Esophagus squamous epithelium (tissue), 4 donors: ENCODE data around the gene CNTNAP2.

Experiments
- POLR2A ChIP-seq, 4 donors: fragments of 450-650 bp; IDR thresholded peaks; one replicate each; pipeline ENCODE4 v1.6.1; 2017; ENCODE audit warnings: antibody characterized with exemption in 4 of 4, mild to moderate bottlenecking in 4 of 4, moderate library complexity in 3 of 4
- TF ChIP-seq, protein P1 (sequence below), 6 experiments: fragments of 450-650 bp in 4 of 6; fragments of 200-600 bp in 2 of 6; sonication (generic) in 2 of 6; IDR thresholded peaks; one replicate each; pipeline ENCODE4 v1.5.1; 2016 to 2019; ENCODE audit warnings: antibody characterized with exemption in 6 of 6, mild to moderate bottlenecking in 4 of 6, moderate library complexity in 4 of 6

DNA sequence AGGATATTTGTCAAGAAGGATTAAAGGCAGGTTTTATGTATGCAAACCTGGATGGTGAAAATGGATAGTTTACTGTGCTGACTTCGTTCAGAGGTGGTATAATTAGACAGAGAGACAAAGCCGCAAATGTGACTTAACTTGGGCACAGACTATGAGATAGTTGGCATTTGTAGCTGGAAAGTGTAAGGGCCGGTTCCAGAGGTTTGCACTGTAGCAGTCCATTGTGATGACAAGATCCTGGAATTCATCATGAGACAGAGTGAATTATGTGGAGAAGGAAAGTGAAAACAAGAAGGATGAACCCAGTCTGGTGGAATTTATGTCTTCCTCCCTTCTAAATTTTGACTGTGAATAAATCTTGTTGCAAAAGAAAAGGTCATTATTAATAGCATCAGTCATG, 139.0 kb downstream of the CNTNAP2 start:
- TF ChIP-seq, protein P1, sequence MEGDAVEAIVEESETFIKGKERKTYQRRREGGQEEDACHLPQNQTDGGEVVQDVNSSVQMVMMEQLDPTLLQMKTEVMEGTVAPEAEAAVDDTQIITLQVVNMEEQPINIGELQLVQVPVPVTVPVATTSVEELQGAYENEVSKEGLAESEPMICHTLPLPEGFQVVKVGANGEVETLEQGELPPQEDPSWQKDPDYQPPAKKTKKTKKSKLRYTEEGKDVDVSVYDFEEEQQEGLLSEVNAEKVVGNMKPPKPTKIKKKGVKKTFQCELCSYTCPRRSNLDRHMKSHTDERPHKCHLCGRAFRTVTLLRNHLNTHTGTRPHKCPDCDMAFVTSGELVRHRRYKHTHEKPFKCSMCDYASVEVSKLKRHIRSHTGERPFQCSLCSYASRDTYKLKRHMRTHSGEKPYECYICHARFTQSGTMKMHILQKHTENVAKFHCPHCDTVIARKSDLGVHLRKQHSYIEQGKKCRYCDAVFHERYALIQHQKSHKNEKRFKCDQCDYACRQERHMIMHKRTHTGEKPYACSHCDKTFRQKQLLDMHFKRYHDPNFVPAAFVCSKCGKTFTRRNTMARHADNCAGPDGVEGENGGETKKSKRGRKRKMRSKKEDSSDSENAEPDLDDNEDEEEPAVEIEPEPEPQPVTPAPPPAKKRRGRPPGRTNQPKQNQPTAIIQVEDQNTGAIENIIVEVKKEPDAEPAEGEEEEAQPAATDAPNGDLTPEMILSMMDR (IDR thresholded peaks at IDR 0.05) = no peak
- TF ChIP-seq POLR2A (IDR thresholded peaks at IDR 0.05) = no peak
